IMR-90 (cell line): ENCODE measurements around the gene RXYLT1.
"Not testable (repeated sequence)": the region's sequence is repeated elsewhere in the genome, so short reads cannot be mapped to it uniquely, and the experiment has no call there.

Source experiments
- BHLHE40 ChIP-seq: fragments of 150-350 bp; IDR thresholded peaks from 2 replicates; pipeline ENCODE4 v1.6.1; 2016; ENCODE audit warnings: mild to moderate bottlenecking, low read depth, low read length
- CTCF ChIP-seq: conservative IDR thresholded peaks from 2 replicates; pipeline ENCODE4 v1.5.1; 2012; ENCODE audit warnings: mild to moderate bottlenecking, low read depth, low read length, improper control_type of control experiment
- MAFK ChIP-seq: IDR thresholded peaks from 2 replicates; pipeline ENCODE4 v1.6.1; 2012; ENCODE audit warnings: low read depth, low read length, improper control_type of control experiment
- MXI1 ChIP-seq: IDR thresholded peaks from 2 replicates; pipeline ENCODE4 v1.6.1; 2012; ENCODE audit warnings: low read depth, mild to moderate bottlenecking, low read length, moderate library complexity, borderline replicate concordance
- POLR2A ChIP-seq: IDR thresholded peaks from 2 replicates; pipeline ENCODE4 v1.6.1; 2012; ENCODE audit warnings: mild to moderate bottlenecking, low read depth, low read length
- RAD21 ChIP-seq: IDR thresholded peaks from 2 replicates; pipeline ENCODE4 v1.6.1; 2012; ENCODE audit warnings: low read length, improper control_type of control experiment
- SMC3 ChIP-seq: fragments of 150-350 bp; IDR thresholded peaks from 2 replicates; pipeline ENCODE4 v1.6.1; 2016; ENCODE audit warnings: low read depth, mild to moderate bottlenecking, antibody characterized with exemption, low read length, moderate library complexity
- USF2 ChIP-seq: fragments of 150-350 bp; IDR thresholded peaks from 2 replicates; pipeline ENCODE4 v1.6.1; 2017; ENCODE audit warnings: mild to moderate bottlenecking, antibody characterized with exemption, low read length, low read depth

DNA sequence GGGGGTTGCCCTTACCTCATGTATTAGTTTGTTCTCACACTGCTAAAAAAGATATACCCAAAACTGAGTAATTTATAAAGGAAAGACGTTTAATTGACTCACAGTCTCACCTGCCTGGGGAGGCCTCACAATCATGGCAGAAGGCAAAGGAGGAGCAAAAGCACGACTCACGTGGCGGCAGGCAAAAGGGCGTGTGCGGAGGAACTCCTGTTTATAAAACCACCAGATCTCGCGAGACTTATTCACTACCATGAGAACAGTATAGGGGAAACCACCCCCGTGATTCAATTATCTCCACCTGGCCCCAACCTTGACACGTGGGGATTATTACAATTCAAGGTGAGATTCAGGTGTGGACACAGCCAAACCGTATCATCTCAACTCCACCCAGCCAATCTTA is 33.2 kb upstream of the RXYLT1 start:
- TF ChIP-seq POLR2A, RAD21, CTCF, MXI1, SMC3, MAFK, USF2, BHLHE40: not testable (repeated sequence)
